Activated CD4-positive, CD25-positive, alpha-beta regulatory T cell treated with anti-CD3 and anti-CD28 coated beads, Interleukin-2, amount 50 U/mL, for 24 hours (primary cell): Measurements from ENCODE around the gene C6orf141.

Experiments
- ATAC-seq, 2 donors: fragments of 150-1000 bp; cut with Tn5 transposase; one replicate each; pipeline ENCODE4 v1.10.0; 2021; ENCODE audit warnings: mild to moderate bottlenecking in 1 of 2, moderate library complexity in 1 of 2

Gene C6orf141

DNA sequence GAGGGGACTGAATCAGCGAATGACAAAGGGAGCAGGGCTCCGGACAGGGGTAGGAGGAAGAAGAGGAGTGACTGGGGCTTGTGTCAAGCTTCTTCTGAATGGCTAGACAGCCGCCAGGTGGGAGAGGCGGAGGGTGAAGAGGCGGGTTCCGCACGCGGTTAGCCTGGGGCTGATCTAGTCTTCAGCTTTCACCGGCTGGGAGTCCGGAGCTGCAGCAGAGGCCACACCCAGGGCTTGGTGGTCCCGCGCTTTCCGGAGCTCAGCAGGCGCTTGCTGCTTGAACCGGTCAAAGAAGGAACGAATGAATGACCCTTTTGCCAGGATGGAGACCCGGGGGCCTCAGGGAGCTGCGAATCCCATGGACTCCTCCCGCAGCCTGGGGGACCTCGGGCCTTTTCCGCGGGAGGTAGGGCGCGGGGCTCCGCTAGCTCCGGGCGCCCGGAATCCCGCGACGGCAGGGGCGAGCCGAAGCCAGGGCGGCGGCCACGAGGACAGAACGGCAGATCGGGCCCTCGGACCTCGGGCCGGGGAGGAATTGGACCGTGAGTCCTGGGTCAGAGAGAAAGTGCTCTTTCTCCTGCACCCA, at the start of gene C6orf141:
Gene C6orf141 (plus strand): TSS at position 177 of the 586 bp plus-strand sequence. CDS start 125 bp downstream, at position 302.
- peak; percentile 36 to 48 for ATAC-seq

- no peak for ATAC-seq
These were observed 45.8 kb upstream of the C6orf141 start for GRCh38 chr6:49504666-49505065.

GRCh38 chr6:49506569-49507111, 43.8 kb upstream of the C6orf141 start:
- ATAC-seq: no peak

DNA sequence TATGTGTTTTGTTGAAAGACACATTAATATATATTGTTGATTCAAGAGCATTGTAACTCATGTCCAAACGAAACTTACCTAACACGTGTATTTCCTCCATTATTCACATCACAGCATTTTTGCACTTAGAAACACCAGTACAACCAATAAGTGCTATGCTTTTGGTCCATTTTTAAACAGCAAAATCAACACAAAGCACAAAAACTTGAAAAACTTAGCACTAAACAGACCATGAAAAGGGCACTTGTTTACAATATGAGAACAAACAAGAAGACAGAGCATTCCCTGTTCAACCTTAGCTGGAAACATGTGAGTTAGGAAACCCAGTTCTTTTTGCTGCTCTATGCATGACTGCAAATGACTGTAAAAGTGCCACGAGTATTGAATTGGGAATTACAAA, 41.1 kb upstream of the C6orf141 start:
- ATAC-seq: no peak

DNA sequence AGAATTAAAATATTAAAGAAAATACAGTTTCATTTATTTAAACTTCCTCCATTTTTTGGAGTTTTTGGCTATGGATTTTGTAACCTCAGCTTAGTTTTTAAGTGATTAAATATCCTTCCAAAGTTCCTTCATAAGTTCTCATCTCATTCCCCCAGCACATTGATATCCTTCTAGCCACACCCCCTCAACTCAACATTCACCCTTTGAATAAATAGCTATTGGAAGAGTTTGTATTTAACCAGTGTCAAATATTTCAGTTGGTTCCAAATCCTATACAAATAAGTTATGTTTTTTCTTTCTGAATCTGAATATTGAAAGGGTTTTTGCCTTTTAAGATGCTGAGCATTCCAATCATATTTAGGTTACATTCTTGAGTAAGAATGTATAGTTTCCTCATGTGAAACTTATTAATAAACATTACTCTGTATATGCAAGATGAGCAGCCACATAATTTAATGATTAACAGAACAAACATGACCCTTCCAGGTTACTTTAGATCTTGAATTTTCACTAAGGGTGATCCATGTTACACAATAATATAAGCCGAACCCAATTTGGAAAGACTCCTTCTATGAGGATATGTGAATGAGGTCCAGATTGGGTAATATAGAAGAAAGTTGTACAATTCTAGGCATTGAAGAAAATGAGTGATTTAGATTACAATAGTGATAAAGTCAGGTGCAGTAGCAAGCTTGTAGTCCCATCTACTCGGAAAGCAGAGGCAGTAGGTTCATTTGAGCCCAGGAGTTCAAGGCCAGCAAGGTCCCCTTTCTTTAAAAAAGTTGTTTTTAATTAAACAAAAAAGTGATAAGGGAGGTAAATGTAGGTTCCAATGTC, 37.1 kb upstream of the C6orf141 start:
- ATAC-seq: no peak

DNA sequence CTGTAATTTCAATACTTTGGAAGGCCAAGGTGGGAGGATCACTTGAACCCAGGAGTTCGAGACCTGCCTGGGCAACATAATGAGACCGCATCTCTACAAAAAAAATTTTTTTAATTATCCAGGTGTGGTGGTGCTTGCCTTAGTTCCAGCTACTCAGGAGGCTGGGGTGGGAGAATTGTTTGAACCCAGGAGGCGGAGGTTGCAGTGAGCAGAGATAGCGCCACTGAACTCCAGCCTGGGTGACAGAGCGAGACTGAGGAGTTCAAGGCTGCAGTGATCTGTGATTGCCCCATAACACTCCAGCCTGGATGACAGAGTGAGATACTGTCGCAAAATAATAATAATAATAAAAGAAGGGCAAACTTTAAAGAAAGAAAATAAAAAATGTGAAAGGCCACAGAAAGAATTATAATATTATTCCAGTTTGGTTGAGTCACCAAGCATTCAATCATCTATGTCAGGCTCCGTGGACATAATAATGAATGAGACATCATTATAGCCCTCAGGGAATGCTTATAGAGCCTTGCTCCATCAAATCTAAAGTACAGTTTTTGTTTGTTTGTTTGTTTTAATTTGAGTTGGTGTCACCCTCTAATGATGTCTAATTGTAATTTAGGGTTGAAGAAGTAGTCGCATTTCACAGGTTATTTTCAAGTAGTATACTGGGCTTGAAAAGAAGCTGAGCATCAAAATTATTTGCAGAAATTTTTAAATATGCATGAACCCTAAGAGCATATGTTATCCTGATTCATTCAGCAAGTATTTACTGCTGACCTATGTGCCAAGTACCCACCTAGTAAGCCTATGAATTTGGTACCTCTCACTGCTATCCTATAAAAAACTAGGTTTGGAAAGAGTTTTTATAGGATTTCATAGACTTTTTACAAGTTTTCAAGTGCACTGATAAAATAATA, 35.6 kb upstream of the C6orf141 start:
- ATAC-seq: no peak

- ATAC-seq: no peak
These were observed 34.9 kb upstream of the C6orf141 start for GRCh38 chr6:49515485-49516146.

GRCh38 chr6:49516147-49516505, 34.3 kb upstream of the C6orf141 start:
- ATAC-seq: no peak

DNA sequence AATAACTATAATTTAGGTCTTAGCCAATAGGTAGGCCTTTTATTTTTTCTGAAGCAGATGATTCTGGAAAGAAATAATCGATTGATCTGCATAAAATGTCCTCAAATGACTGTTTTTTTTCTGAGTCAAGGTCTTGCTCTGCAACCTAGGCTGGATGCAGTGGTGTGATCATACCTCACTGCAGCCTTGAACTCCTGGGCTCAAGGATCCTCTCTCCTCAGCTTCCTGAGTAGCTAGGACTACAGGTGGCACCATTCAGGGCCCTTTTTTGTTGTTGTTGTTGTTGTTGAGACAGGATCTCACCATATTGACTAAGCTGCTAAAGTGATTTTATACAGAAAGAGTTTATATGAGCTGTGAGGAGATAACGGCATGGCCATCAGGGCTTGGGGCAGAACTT, 32.5 kb upstream of the C6orf141 start:
- no peak for ATAC-seq

DNA sequence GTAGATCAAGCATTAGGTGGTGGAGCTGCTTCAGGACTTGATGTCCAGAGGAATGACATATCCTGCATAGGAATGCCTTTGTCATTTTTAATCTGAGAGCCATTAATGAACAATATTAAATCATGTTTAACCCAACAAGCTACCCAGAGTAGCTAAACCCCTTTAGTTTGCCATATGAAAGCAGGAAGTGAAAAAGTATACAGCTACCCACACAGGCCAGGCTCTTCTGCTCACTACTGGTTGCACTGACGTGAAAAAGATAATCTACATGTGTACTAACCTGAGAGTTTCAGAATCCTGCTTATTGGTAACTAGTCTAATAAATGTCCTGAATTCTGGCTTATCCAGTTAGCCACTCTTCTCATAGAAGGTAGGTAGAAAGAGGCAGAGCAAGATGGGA, 30.8 kb upstream of the C6orf141 start:
- no peak for ATAC-seq

DNA sequence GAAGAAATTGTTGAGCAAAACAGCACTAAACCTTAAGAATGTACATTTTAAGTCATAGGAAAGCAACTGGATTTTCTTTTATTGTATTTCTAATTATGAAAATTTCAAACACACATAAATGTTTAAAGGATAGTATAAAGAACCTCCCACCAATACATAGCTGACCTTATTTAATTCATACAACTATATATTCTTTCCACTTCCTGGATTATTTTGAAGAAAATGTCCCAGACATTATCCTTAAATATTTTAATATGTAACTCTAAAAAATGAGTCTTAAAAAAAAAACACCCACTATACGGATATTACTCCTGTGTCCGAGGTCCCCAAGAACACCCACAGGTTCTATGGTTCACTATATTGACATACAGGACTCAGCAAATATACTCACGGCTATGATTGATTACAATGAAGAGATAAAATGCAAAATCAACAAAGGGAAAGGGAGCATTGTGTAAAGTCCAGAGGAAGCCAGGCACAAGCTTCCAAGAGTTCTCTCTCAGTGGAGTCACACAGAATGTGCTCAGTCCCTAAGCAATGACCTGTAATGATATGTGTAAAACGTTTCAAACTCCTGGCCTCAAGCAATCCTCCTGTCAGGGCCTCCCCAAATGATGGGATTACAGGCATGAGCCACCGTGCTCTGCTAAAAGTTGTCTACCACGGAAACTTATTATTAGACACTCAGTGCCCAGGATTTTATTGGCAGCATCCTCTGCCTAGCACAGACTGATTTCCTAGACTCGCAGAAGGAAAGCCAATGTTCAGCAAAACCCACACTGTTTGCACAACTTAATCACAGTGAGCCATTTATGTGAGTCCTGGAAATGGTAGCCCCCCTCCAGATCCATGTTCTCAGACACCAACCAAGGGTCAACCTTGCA, 27.5 kb upstream of the C6orf141 start:
- ATAC-seq: no peak

GRCh38 chr6:49523901-49524300, 26.6 kb upstream of the C6orf141 start:
- ATAC-seq: no peak

GRCh38 chr6:49524541-49524940, 25.9 kb upstream of the C6orf141 start:
- no peak for ATAC-seq

GRCh38 chr6:49526598-49526997, 23.9 kb upstream of the C6orf141 start:
- no peak for ATAC-seq

DNA sequence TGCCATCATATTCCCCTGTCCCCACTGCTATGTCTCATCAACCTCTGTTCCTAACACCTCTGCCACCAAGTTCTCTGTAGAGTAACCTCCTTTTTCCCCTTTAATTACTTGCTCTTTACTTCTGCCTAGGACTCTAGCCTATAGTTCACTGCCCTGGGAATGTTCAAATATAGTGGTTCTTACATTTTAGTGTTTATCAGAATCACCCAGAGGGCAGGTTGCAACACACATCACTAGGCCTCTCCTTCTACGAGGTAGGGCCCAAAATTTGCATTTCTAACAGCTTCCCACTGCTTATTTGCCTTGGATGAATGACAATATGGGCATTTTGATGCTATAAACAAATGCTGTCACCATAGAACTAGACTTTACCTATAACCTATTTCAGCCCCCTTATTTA, 23.1 kb upstream of the C6orf141 start:
- ATAC-seq: no peak

DNA sequence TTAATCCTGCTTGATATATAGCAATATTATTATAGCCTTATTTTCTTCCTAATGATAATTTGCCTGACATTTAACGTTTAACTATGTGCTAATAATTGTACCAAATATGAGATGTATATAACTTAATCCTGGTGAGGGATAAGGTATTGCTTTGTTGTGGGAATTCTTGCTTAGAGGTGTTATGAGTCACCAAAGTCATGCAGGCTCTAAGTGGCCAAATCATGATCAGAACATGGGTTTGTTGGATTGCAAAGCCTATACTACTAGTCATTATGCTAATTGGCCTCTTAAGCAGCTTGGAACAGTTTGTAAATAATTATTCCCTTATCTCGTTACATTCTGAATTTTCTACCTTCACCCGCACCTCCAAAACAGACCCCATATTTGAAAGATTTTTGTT, 21.9 kb upstream of the C6orf141 start:
- no peak for ATAC-seq

GRCh38 chr6:49530141-49530776, 20.2 kb upstream of the C6orf141 start:
- no peak for ATAC-seq

DNA sequence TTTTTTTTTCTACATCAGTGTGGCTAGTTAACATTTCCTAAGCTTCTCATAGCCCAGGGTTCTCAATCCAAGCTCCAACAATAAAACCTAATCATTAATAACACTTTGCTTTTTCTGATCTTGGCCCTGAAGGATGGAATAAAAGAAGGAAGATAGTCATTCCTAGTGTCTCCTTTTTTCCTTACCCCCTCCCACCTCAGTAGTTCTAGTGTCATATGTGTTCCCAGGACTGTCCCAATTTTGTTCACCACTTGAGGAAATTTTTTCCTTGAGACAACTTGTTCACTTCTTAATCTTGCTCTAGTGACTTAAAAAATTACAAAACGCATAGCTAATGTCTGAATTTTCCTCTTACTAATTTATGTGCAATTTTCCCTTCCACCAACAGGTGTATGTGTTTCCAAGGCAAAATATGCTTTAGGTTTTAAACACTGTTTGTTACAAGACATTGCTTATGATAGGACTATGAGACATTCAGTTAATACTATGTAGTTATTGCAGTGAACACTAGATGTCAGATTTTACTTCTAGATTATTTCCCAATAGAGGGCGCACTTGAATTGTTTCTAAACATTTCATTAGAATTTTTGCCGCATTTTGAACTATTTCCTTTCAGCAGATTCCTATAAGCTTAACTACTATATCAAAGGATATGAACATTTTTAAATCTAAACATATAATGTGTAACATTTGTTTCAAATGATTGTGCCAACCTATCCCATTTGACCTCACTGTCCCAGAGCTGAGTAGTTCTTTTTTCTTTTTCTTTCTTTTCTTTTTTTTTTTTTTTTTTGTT, 18.5 kb upstream of the C6orf141 start:
- peak in 1 of 2 donors; percentile 44 for ATAC-seq

GRCh38 chr6:49535795-49536194, 14.7 kb upstream of the C6orf141 start:
- no peak for ATAC-seq

- no peak for ATAC-seq
These were observed 11.4 kb upstream of the C6orf141 start for GRCh38 chr6:49539102-49539501.
